HG02938 (cell line): ENCODE measurements around the gene NMNAT3.

ENCODE experiments used
- ATAC-seq: cut with Tn5 transposase; IDR thresholded peaks from one replicate; pipeline ENCODE4 v1.9.1; 2021; ENCODE audit warnings: mild to moderate bottlenecking, moderate library complexity; ENCODE audit not compliant: unreplicated experiment

Gene NMNAT3

DNA sequence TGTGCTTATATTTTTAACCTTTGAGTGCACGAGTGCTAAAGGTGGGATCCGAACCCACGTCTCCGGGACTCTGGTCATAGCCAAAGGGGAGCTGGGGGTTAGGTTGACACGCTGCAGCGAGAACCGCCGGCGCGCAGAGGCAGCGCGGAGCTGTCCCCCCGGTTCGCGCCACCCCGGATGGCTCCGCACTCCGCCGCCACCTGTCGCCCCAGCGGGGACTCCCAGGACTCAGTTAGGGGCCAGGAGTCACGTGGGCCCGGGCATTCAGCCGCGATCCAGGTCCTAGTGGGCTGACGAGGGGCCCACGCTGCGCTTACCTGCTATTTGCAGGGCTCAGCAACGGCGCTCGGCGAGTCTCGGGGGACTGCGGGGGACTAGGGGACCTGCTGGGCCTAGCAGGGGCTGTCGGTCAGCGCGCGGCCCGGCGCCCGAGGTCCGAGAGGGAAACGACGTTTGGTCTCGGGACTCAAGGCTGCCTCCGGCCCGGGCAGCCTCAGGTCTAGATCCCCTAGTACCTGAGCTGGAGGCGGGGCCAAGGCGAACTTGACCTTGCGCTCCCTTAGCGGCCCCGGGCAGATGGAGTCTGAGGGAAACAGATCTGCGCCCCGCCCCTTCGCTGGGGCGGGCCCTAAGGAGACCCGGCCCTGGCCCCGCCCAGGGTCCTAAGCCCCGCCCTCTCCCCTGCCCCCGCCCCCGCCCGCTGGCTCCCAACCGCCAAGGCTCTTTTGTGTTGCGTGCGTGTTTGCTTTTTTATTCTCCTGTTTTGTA is at the start of gene NMNAT3:
Gene NMNAT3, minus strand, starts transcription at position 585 of the 768 bp plus-strand sequence. CDS start 50,248 bp downstream, outside the sequence.
- ATAC-seq = peak; percentile 95

- ATAC-seq = no peak
These were observed 43.6 kb upstream of the NMNAT3 start for GRCh38 chr3:139721370-139721769.

- no peak for ATAC-seq
These were observed 40.6 kb upstream of the NMNAT3 start for GRCh38 chr3:139718415-139718814.

DNA sequence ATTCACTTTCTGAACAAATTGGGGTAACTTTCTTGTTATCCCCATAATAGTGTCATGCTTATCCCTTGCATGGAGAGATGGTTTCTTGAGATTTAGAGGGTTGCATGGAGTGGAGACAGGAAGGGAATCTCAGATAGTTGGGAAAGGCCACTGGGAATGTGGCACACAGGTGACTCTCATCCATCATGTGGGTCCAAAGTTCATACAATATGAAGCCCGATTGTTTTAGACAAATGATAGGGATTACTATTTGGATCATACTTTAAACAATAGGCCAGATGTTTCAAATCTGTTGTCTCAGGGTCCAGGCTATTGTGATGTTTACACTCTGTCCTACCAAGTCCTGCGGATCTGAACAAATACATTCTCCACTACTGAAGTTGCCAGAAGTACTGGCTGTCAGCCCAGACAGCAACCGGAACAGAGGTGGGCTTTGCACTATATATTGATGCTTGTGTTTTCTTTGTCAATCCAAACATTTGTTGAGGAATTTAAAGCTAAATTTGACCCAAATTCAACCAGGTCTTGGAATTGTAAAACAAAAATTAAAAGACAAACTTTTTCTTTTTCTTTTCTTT is 39.2 kb upstream of the NMNAT3 start:
- ATAC-seq = no peak

DNA sequence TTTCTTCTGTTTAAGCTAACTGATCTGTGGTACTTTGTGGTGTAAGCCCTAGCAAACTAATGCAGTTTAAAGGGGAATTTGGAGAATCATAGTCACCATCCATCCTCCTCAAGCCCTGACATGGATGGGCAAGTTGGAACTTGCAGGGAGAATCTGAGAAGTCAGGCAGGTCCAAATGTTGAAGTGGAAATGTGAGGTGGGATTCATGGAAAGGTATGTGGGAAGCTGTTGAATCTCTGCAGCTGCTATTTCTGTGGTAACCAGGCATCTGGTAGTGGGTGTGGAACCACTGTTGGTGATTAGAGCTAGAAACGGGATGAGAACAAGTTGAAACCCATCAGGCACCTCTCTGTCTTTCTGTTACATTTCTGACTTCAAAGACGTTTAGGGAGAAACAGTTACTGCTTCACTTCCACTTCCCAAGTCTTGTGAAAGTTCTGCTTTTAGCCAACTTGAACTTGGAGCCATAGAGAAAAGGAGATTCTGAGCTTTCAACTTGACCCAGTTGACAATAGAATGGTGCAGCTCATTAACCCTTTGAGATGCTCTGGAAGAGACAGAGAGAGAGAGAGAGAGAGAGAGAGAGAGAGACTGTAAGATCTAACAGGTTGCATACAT is 38.1 kb upstream of the NMNAT3 start:
- no peak for ATAC-seq

GRCh38 chr3:139715166-139715565 is 37.4 kb upstream of the NMNAT3 start:
- ATAC-seq = no peak

- no peak for ATAC-seq
These were observed 32.4 kb upstream of the NMNAT3 start for GRCh38 chr3:139710212-139710611.

DNA sequence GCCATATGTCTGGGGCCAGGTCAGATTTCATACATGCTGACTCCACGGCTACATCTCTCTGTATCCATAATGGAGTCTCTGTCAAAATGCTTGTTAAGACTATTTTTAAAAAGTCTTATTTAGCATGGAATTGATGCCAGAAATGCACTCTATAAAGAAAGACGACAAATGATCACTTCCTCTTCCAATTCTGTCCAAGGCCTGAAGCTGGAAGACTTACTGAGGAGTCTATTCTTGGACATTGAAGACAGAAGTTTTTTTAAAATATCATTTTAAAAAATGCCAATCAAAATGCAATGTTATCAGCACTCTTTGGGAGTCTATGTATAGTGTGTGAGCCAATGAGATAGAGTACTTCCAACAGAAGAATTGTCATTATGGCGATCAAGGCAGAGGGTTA is 27.9 kb upstream of the NMNAT3 start:
- no peak for ATAC-seq

- ATAC-seq = no peak
These were observed 18.5 kb upstream of the NMNAT3 start for GRCh38 chr3:139696314-139696604.

- ATAC-seq = no peak
These were observed 17.9 kb upstream of the NMNAT3 start for GRCh38 chr3:139695426-139696313.

- no peak for ATAC-seq
These were observed 17.2 kb upstream of the NMNAT3 start for GRCh38 chr3:139695007-139695406.

DNA sequence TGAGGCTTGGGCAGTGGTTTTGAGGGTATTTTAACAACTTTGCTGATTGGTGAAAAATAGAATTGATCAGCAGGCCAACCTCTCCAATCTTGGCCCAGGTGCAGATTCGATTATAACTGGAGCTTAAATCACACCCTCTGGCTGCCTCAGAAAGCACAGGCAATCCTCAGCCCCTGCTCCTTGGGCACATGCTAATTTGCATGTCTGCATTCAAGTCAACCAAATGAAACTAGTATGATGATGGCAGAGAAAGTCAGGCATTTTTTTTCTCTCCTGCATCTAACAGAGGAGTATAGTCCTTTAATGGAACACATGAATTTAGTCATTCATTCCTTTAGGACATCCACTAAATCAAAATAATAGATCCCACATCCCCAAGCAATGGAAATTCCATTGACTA is 16.8 kb upstream of the NMNAT3 start:
- ATAC-seq = no peak

- ATAC-seq = no peak
These were observed 13.8 kb upstream of the NMNAT3 start for GRCh38 chr3:139691619-139692018.

- no peak for ATAC-seq
These were observed 12.0 kb upstream of the NMNAT3 start for GRCh38 chr3:139689708-139690228.

- ATAC-seq = no peak
These were observed 11.3 kb upstream of the NMNAT3 start for GRCh38 chr3:139689122-139689521.

DNA sequence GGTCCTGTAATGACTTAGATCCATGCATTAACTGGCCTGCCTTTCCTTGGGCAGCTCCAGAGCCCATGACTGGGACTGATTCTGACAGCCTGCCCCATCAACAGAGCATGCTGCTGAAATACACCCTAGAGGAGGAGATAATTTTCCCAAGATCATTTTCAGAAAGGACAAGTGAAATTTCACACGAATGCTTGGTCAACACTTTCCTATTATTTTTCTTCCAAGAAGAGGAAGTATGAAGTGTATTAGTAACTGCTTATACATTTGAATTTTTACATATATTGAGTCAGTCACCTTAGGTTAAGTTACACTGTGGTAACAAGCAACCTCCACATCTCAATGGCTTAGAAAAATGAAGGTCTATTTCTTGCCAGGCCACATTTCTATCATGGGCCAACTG is 9.7 kb upstream of the NMNAT3 start:
- no peak for ATAC-seq

DNA sequence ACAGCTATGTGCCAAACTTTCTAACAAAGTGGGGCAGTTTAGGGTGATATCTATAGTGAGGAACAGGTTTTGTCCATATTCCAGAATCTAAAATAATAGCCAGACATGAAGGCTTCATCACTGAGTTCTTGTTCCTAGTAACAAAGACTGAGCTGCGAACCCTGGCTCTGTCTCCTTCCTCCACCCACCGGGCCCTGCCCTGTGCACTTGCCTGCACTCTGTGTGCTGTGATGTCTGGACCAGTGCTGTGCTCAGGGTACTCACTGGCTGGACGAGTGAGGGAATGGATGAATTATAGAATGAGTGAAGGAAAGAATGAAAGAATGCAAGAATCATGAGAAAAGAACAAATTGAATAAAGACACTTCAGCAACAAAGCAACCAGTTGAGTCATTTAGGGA is 8.9 kb upstream of the NMNAT3 start:
- ATAC-seq = no peak

DNA sequence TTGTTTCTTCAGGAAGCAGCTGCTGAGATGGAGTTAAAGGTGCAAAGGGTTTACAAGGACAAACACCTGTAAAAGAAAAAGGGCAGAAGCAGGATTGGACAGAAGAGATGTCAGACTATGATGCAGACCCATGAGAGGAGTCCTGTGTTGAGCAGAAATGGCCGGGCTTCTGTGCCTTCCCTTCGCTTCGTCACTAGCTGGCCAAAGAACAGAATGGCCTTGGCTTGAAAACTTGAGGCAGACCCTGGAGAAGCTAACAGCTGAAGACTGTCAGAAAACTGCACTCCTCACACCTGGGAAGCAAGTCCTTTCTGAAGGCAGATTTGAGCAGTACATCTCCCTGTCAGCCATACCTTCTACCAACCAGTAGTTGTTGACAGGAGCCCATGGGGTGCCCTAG is 8.4 kb upstream of the NMNAT3 start:
- no peak for ATAC-seq

- ATAC-seq = no peak
These were observed 1.5 kb upstream of the NMNAT3 start for GRCh38 chr3:139679220-139679775.

DNA sequence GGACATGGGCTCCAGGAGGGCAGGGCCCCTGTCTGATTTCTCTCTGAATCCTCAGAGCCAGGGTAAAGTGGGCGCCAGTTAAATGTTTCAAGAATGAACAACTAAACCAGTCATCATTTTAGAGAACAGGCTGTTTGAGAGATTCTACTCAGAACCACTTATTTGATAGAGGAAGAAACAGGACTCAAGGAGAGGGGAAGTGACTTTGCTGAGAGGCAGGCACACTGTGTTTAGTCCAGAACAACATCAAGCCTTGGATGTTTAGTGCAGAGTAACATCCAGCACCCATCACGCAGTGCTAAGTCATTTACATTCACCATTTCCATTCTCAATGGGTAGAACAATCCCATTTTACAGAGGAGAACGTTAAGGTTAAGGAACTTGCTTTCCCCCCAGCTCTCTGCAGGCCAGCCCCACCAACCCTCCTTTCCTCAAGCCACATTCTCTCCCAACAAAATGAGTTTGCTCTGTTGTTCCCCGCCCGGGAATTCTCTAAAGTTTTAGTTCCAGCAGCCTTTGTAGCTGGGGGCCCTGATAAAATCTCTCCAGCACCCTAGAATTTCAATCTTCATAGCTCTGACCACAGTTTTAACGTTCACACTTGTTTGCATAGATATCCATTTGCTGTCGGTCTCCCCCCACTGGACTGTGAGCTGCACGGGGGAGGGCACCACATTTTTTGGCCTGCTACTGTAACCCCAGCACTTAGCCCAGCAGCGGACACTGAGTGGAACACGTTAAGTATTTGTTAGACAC is 962 bp downstream of the NMNAT3 start:
- ATAC-seq = no peak
